ENCODE results near the gene KCNK5.

DNA sequence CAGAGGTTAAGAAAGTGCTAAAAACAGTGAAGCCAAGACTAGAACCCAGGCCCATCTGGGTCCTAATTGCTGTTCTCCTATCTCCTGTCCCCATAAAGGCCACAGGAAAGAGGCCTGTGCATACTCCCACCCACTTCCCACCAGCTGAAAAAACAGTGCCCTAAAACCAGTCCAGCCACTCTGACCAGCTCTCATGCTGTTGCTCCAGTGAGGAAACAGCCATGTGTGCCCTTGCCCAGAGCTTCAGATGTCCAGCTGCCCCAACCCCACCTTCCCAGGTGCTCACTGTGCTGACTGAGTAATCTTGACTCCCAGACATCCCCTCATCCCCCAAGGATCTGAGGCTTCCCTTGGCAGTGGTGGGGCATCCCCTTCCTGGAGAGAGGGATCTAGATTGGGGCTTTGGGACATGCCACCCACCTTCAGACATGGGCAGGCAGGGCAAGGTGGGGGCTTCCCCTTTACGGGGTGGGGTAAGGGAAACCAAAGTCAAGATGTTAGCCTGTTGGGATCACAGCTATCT is 28.7 kb downstream of the KCNK5 start:
- TF ChIP-seq EZH2phosphoT487 (IDR thresholded peaks at IDR 0.05; ENCODE audit: low read depth, severe bottlenecking, unreplicated experiment): no peak
- TF ChIP-seq, protein P1, sequence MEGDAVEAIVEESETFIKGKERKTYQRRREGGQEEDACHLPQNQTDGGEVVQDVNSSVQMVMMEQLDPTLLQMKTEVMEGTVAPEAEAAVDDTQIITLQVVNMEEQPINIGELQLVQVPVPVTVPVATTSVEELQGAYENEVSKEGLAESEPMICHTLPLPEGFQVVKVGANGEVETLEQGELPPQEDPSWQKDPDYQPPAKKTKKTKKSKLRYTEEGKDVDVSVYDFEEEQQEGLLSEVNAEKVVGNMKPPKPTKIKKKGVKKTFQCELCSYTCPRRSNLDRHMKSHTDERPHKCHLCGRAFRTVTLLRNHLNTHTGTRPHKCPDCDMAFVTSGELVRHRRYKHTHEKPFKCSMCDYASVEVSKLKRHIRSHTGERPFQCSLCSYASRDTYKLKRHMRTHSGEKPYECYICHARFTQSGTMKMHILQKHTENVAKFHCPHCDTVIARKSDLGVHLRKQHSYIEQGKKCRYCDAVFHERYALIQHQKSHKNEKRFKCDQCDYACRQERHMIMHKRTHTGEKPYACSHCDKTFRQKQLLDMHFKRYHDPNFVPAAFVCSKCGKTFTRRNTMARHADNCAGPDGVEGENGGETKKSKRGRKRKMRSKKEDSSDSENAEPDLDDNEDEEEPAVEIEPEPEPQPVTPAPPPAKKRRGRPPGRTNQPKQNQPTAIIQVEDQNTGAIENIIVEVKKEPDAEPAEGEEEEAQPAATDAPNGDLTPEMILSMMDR (IDR thresholded peaks at IDR 0.05; ENCODE audit: poor library complexity): no peak
